ENCODE measurements around the gene B4GALNT2.

Gene B4GALNT2

DNA sequence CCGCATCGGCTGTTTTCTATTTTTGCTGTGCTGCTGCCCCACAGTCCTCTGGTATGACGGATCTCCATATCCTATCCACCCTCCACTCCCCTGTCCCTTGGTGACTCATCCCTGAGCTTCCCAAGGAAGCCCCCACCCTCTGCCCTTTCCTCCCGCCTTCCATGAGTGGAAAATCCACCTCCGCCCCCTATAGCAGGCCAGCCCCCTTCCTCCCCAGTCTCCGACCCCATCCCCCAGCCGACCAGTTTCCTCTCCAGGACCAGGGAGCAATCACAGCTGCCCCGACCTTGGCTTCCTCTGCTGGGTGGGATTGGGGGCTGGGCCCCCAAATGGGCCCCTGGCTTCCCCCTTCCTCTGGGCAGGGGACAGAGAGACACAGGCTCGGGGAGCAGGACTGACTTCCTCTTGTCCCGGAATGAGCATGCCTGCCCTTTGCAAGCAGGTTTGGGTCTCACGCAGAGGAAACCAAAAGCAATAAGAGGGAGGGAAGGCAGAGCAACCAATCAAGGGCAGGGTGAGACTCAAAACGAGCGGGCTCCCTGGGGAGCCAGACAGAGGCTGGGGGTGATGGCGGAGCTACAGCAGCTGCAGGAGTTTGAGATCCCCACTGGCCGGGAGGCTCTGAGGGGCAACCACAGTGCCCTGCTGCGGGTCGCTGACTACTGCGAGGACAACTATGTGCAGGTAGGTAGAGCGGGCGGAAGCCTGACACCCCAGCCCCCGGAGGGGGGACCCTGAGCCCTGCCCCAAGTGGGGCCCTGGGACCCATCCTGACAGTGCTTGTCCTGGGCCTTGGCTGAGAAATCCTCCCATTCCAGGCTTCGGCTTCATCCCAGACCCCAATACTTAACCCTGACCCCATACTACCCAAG is 77.8 kb downstream of the B4GALNT2 start, which contains the start of the genes ABI3 and GNGT2:
Gene ABI3 (plus strand): TSS at position 550 of the 872 bp plus-strand sequence. CDS start 18 bp downstream, at position 568.
Gene GNGT2 (minus strand): TSS at position 417 of the 872 bp plus-strand sequence. CDS start 3,152 bp downstream, outside the sequence.
- DNase-seq (ENCODE audit: low read depth): no peak

DNA sequence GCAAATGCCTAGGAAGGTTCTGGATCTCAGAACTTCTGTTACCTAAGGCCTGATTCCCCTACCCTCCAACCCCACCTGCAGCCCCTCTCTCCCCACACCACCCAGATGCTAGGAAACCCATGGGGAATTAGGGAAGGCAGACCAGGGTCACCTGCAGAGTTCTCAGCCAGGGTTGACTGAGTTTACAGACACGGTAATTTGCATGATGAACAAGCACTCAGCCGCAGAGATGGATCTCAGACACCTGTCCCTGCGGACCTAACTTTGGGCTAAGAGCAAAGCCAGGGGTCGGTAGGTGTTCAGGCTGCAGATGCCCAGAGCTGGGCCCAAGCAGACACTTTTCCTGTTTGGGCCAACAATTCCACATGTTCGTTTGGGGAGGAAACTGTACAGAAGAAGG is 80.8 kb downstream of the B4GALNT2 start:
- no peak for DNase-seq (ENCODE audit: low read depth)

DNA sequence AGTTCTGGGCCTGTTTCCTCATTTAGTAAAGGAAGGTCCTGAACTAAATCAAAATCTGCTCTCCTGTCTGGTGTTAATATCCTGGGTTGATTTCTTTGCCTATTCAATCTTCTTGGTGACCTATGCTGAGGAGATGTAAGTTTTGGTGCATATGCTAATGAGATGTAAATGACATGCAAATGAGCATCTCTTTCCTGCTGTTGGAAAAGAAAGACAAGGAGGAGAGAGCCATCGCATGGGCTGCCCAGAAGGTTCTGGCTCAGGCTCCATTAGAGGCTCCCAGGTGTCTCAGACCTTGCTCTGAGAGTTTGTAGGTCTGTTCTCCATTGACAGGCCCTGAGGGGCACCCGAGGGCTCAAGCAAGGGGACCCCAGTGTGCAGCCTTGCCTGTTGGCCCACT is 81.3 kb downstream of the B4GALNT2 start:
- DNase-seq (ENCODE audit: low read depth): no peak

DNA sequence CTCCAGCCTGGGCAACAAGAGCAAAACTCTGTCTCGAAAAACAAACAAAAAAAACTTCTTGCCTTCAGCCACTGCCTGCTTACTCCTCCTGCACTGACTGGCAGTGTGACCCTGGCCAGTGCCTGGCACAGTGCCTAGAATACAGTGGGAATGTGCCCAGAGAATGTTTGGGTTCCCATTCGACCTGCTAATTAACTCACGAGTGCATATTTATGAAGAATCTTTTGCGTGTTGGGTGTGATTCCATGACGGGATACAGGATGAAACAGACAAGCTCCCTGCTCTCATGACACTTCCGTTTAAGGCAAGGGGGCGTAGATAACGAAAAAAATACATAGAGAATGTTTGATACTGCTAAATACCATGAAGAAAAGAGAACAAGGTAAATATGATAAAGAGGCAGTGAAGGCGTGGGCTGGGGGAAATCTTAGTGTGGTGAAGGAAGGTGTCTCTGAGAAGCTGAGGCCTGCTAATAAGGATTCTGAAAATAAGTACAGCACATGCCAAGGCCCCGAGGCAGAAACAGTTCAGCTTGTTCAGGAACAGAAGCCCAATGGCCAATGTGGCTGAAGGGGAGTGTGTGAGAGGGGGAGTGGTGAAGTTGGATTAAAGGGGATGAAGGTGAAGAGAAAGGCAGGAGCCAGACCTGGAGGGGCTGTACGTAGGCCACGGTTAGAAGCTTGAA is 82.2 kb downstream of the B4GALNT2 start:
- no peak for DNase-seq (ENCODE audit: low read depth)

DNA sequence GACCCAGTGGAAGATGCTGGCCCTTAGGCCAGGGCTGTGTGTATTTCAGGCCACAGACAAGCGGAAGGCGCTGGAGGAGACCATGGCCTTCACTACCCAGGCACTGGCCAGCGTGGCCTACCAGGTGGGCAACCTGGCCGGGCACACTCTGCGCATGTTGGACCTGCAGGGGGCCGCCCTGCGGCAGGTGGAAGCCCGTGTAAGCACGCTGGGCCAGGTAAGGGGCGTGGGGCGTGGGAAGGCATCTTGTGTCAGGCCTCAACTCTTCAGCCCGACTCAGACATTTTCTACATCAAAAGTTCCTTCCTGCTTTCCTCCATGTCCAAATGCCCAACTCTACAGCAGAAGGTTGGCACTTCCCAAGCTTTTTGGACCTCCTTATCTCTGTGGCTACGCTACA is 83.9 kb downstream of the B4GALNT2 start:
- no peak for DNase-seq (ENCODE audit: low read depth)

DNA sequence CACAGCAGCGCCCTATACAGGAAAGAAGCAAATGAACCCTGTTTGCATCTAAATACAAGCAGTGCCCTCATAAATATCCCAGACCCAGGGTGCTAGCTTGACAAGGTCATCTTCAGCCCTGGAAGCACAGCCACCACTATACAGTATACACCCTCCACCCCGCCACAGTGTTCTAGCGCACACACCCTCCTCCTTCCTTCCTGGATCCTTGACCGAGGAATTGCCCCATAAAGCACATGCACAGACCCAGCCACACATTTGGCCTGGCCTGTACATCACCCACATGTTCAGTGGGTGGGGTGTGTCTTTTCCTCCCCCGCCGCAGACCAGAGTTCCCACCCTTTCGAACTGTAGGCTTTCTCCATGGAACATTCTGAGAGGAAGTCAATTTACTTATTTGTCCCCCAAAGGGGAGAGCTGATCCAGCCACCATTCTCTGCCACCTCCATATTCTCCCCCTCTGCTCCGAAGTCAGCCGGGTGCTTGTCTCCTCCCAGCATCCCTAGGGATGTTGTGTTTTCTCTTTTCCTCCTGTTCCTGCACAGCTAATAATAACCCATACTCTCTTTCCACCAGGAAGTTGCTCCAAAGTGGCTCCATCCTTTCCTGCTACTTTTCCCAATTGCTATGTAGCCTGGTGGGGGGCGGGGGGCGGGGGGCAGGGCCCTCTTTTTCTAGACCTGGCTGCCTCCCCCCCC is 84.5 kb downstream of the B4GALNT2 start:
- DNase-seq (ENCODE audit: low read depth): no peak

DNA sequence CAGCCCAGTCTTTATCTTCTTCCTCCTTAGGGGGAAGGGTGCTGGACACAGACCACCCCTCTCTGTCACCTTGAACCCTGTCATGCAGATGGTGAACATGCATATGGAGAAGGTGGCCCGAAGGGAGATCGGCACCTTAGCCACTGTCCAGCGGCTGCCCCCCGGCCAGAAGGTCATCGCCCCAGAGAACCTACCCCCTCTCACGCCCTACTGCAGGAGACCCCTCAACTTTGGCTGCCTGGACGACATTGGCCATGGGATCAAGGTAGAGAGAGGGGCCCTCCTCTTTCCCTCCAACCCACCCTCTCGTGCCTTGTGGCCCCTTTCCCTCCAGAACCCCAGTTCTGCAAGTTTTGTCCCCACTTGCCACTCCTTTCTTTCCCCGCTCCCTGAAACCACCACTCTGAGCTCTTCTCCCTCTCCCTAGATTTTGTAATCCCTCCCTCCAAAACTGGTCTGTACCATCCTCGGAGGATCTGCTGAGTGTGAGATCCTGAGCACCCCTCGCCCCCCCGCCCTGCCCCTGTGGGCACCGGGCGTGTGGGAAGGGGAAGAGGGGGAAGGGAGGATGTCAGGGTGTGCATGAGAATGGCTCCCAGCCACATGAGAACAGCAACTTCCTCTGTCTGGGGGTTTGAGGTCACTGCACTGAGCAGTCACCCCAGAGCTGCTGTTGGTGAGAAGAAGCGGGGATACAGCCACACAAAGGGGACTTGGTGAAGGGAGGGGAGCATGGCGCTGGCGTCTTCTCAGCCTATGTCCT is 85.3 kb downstream of the B4GALNT2 start:
- no peak for DNase-seq (ENCODE audit: low read depth)

DNA sequence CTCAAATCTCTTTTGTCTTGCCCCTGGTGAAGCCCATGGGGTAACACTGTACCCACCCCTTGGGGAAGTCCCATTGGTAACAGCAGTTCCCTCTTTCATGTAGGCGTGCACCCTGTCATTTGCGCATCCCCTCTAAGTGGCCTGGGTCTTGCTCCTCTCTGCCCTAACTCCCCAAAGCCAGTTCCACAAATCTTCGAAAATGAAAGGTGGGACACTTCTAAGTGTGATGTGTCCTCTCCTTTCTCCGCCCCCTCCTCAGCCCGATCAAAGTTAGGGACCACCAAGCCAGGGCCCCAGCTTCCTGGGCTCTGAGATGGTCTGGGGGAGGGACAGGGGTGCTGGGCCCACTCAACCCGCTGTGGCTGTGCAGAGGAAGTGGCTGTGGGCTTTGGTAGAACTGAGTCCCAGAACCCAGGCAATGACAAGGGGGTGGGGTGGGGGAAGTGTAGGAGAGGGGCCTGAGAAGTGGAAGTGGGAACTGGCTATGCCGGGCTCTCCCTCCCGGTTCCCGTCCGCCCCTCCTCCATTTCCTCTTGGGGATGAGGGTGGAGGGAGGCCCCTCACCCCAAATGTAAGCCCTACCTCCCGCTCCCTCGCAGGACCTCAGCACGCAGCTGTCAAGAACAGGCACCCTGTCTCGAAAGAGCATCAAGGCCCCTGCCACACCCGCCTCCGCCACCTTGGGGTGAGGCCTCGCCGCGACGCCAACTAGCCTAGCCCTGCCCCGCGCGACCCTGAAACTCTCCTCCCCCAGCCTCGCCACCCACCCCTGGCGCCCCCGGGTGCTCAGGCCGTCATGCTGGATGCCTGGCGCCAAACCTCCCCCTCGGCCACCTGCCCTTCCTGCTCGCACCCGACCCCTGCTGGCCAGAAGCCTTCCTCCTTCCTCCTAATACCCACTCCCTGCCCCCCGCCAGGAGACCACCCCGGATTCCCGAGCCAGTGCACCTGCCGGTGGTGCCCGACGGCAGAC is 86.7 kb downstream of the B4GALNT2 start:
- no peak for DNase-seq (ENCODE audit: low read depth)

DNA sequence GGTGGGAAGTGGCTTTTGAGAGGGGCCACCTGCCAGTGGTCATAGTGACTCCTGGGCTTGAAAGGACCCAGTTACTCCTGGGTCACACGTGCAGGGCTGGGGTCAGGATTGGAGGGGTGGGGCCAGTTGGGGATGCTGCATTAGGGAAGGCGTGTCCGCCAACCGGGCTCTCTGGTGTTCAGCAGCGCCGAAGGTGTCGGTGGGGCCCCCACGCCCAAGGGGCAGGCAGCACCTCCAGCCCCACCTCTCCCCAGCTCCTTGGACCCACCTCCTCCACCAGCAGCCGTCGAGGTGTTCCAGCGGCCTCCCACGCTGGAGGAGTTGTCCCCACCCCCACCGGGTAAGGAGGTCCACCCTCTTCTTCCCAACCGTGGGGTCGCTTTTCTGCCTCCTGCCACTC is 87.4 kb downstream of the B4GALNT2 start:
- no peak for DNase-seq (ENCODE audit: low read depth)

DNA sequence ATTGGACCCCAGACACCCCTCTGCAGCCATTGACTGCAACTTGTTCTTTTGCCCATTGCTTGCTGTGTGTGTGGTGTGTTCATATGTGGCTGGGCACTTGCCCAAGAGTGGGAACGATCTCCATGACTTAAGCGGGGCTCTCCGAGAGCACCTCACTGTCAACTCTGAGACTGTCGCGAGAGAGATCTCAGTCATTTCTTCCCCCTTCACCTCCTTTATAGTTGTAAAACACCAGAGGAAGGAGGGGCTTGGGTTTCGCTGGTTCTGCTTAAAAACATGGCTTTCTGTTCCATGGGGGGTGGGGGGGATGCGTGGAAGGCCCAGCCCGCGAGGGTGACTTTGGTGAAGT is 90.6 kb downstream of the B4GALNT2 start:
- no peak for DNase-seq (ENCODE audit: low read depth)

DNA sequence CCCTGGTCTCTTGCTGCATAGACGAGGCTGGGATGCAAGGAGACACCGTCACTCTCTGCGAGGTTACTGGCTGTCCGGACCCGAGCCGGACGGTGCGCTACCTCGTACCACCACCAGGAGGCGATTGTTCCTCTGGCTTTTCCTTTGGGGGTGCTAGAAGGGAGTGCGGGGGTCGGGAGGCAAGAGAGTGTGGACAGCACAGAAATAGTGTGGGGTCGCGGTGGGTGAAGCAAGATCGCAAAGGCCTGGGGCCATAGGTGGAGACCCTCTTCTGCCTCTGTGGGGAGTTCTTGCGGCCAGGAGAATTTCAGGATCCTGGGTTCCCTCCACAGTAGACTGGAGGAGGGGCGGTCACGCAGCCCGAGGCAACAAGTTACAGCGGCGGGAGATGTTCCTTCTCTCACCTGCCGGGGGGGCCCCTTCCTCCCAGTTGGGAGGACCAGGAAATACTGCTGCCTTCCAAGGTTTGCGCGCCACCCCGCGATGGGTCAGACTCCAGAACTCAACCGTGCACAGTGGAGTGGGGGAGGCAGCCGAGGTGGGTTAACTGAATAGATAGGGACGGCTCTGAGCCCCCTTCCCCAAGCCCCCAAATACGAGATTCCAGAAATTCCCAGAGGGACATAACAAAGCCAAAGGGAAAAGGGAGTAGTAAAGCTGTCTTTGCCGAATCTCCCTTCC is 91.1 kb downstream of the B4GALNT2 start:
- DNase-seq (ENCODE audit: low read depth): no peak

DNA sequence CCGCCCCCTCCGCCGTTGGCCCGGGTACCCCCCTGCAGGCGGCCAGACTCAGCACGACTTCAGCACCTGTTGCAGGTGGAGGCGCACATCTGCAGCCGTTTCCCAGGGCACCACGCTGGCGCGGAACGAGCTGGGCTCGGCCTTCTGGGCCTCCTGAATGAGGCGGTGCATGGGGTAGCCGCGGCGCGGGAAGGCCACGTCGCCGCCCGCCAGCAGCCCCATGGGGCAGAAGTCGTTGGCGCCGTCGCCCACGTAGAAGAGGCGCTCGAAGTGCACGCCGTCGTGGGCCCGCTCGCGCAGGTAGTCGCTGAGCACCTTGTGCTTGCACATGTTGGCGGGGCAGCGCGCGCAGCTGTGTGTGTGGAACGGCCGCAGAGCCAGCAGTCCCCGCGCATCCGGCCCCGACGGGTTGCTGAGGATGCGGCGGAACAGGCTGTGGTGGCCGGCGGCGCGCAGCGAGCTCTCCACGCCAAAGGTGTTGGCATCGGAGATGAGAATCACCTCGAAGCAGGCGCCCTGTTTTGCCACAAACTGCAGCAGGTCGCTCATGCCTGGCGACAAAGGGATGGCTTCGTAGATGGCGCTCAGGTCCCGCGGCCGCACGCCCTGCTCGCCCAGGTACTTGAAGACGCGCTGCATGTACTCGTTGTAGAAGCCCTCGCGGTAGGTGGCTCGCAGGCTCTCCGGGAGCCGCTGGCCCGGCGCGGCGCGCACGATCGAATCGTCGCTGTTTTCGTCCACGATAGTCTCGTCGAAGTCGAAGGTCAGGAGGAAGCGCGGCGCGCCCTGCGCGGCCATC is 91.8 kb downstream of the B4GALNT2 start:
- DNase-seq (ENCODE audit: low read depth): no peak

DNA sequence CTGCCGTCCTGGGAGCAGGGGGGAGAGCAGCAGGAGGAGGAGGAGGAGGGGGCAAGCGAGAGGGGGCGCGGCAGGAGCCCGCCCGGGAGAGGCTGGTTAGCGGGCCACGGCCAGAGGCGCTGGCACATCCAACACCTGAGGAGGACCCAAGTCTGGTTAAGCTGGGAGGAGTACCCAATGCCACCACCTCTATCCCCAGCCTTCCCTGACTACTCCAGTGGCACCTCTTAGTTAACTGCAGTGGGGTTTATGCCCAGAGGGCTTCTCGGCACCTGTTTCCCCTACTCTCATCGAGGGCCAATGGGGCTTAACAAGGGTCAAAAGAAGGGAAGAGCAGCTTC is 92.4 kb downstream of the B4GALNT2 start:
- no peak for DNase-seq (ENCODE audit: low read depth)

DNA sequence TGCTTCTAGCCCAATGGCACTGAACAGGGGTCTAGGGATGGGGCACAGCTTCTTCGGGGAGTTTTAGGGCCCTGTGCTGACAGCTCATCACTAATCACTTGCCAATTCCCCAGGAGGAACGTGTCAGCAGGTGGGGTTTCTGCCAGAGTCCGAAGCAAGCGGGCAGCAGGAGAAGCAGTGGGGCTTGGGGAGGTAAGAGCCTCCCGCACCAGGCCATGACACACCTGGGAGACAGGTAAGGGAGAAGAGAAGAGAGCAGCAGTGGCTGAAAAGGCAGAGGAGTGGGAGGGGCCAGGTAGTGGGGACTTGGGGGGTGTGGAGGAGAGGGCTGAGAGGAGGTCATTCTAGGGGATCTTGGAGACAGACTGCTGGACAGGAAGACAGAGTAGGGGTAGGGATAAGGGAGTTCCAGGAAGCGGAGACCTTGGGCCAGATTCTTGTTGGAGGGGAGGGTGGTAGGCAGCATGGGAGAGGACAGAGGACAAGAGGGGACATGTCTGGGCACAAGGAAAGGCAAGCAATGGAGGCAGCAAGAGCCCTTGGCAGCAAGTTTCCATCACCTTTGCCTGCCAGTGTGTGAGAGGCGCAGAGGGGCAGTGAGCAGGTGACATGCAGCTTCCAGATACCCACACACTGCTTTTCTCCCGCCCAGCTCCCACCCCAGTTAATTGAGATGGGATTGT is 93.1 kb downstream of the B4GALNT2 start:
- DNase-seq (ENCODE audit: low read depth): no peak

All from HS-5 (cell line).